KG1 (cell line): ENCODE measurements around the gene SUCLG1.
"Not testable (repeated sequence)": the region's sequence is repeated elsewhere in the genome, so short reads cannot be mapped to it uniquely, and the experiment has no call there.

Experiments
- DNase-seq: peaks from one replicate; lab custom pipeline; 2025; lab: John Stamatoyannopoulos, UW

Gene SUCLG1

DNA sequence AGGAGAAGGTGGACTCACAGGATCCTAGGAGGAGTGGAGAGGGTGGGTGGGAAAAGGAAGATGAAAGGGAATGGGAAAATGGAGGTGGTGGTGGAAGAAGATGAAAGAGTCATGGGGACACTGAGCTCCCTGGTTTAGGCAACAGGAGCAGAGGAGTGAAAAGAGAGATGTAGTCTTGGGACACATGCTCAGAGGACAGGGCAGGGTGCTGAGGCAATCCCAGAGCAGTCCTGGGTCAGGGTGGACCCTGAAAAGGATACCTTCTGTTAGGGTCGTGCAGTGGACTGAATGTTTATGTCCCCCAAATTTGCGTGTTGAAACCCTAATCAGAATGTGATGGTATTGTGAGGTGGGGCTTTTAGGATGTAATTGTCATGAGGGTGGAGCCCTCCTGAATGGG is 37.9 kb downstream of the SUCLG1 start:
- no peak for DNase-seq

GRCh38 chr2:84417453-84418145 is 41.5 kb downstream of the SUCLG1 start:
- no peak for DNase-seq

DNA sequence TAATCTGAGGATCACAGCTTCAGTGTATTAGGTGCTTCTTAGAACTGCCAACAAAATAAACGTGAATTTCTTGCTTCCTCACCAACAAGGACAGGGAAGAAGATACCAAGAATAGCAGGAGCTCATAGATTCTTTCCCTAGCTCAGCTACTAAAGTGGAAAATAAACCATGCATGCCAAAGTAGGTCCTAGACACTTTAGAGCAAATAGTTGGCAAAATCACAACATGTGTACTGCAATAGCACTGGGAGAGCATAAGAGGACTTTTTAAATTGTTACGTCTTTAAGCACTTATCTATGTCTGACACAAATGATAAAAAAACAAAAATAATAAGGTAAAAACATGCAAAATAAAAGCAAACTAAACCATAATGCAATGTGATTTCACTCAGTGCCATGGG is 49.5 kb downstream of the SUCLG1 start:
- DNase-seq: no peak

GRCh38 chr2:84402111-84402510 is 57.0 kb downstream of the SUCLG1 start:
- not testable (repeated sequence) for DNase-seq

DNA sequence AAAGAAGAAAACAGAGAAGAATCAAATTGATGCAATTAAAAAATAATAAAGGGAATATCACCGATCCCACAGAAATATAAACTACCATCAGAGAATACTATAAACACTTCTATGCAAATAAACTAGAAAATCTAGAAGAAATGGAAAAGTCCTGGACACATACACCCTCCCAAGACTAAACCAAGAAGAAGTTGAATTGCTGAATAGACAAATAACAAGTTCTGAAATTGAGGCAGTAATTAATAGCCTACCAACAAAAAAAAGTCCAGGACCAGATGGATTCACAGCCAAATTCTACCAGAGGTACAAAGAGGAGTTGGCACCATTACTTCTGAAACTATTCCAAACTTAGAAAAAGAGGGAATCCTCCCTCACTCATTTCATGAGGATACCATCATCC is 59.2 kb downstream of the SUCLG1 start:
- DNase-seq: not testable (repeated sequence)

GRCh38 chr2:84395820-84396219 is 63.3 kb downstream of the SUCLG1 start:
- no peak for DNase-seq

- no peak for DNase-seq
Observed at GRCh38 chr2:84394628-84395027, 64.5 kb downstream of the SUCLG1 start.

DNA sequence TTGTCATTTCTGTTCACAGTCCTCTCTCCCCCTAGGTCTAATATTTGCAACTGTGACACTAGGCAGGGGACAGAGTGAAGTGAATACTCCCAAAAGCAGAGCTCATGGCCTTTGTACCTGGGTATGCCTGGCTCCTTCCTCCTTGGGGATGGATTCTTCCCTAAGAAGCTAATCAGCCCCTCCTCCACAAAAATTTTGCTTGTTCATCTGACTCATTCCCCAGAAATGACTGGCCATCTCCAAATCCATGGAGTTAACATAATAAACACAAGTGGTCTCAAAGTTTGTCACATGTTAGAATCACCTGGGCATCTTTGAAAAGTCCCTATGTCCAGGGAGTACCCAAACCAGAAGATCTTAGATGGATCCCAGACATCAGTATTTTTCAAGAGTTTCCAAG is 65.3 kb downstream of the SUCLG1 start:
- no peak for DNase-seq

- no peak for DNase-seq
Observed at GRCh38 chr2:84389794-84390193, 69.3 kb downstream of the SUCLG1 start.

DNA sequence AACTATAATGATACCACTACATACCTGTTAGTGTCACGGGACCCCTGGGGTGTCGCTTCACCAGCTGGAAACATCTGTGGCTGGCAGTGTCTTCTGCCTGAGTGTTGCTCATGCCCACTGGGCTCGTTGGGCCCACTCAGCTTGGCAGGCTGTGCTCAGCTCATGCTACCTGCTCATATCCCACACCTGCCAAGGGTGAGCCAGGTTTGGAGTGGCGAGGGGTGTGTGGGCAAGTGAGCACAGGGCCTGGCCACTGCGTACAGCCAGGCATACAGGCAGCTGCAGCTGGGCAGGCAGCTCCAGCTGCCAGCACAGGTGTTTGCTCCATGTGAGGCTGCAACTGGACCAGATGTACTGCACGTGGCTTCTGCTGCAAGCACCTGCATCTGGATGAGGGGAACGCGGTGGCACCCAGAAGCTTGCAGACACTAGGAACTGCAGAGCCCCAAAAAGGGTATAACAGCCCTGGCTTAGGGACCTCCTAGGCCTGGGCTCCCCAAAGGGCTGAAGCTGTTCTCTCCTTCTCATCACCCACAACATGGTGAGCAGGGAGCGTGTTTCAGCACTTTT is 70.1 kb downstream of the SUCLG1 start:
- no peak for DNase-seq

- no peak for DNase-seq
Observed at GRCh38 chr2:84388133-84388532, 70.9 kb downstream of the SUCLG1 start.

DNA sequence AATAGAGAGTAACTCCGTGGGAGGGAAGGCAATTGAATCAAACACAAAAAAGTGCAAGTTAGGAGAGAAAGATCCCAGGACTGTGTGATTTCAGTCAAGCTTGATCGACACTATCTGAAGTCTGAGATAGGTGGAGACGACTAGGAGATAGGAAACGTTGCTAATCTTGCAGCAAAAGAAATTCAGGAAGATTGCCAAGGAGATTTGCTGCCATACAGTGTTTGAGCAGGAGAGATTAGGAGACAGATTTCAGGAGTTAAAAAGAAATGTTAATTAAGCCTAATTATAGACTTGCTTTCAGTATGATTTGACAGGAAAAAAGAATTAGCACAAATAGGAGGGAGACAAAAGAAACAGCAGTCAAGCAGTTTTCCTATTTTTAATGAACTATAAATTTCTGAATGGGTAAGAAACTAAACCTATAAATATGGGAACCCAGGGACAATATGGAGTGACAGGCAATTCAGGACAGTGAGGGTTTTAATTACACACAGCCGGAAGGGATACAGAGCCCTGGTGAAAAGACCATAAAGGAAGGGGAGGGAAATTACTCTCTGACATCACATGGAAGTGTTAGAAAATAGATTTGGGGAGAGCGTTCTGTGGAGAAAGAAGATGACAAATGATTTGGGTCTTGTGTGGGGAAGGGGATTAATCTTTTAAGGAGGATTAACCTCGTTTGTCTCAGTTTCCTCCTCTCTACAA is 72.6 kb downstream of the SUCLG1 start:
- no peak for DNase-seq

DNA sequence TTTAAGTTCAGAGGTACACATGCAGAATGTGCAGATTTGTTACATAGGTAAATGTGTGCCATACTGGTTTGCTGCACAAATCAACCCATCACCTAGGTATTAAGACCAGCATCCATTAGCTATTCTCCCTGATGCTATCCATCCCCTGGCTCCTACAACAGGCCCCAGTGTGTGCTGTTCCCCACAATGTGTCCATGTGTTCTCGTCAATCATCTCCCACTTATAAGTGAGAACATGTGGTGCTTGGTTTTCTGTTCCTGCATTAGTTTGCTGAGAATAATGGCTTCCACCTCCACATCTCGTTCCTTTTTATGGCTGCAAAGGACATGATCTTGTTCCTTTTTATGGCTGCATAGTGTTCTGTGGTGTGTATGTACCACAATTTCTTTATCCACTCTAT is 75.8 kb downstream of the SUCLG1 start:
- DNase-seq: no peak

DNA sequence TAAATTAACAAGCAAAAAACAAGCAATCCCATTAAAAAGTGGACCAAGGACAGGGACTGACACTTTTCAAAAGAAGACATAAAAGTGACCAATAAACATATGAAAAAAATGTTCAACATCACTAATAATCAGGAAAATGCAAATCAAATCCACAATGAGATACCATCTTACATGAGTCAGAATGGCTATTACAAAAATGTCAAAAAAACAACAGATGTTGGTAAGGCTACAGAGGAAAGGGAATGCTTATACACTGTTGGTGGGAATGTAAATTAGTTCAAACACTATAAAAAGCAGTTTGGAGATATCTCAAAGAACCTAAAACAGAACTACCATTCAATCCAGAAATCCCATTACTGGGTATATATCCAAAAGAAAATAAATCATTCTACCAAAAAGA is 78.2 kb downstream of the SUCLG1 start:
- DNase-seq: no peak

DNA sequence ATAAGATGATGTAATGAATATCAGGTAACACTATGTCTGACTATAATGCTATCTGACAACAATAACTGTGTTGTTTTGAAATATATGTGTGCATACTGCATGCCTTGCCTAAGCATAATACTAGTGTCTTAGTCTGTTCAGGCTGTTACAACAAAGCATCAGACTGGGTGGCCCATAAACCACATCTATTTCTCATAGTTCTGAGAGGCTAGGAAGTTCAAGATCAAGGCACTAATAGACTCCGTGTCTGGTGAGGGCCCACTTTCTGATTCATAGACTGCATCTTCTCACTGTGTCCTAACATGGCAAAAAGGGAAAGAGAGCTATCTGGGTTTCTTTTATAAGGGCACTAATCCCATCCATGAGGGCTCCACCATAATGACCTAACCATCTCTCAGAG is 80.1 kb downstream of the SUCLG1 start:
- no peak for DNase-seq

GRCh38 chr2:84375020-84375419 is 84.1 kb downstream of the SUCLG1 start:
- no peak for DNase-seq

DNA sequence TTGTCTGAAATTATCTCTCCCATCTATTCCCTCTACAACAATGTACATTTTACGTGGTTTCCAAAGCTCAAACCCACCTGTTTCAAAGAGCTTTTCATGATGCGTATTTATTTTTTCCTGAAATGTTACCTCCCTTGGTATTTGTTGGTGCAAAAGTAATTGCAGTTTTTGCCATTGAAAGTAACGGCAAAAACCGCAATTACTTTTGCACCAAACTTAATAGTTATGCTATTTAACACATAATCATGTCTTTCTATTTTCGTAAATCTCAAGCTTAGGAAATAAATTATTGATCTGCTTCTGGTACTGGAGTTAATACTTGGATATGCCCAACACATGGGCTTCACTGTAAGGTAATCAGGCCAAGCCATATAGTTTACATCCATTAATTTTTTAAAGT is 85.2 kb downstream of the SUCLG1 start:
- DNase-seq: no peak
